ENCODE data around the gene C1orf21. TPM values are rescaled to one million over a fixed set of nuclear protein-coding genes. Genes with fewer than 3 reads are reported as not detected.
"Not testable (repeated sequence)": the region's sequence is repeated elsewhere in the genome, so short reads cannot be mapped to it uniquely, and the experiment has no call there.

Gene C1orf21, protein sequence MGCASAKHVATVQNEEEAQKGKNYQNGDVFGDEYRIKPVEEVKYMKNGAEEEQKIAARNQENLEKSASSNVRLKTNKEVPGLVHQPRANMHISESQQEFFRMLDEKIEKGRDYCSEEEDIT
- 2.8 and 12.7 TPM in 2 replicates for total RNA-seq

DNA sequence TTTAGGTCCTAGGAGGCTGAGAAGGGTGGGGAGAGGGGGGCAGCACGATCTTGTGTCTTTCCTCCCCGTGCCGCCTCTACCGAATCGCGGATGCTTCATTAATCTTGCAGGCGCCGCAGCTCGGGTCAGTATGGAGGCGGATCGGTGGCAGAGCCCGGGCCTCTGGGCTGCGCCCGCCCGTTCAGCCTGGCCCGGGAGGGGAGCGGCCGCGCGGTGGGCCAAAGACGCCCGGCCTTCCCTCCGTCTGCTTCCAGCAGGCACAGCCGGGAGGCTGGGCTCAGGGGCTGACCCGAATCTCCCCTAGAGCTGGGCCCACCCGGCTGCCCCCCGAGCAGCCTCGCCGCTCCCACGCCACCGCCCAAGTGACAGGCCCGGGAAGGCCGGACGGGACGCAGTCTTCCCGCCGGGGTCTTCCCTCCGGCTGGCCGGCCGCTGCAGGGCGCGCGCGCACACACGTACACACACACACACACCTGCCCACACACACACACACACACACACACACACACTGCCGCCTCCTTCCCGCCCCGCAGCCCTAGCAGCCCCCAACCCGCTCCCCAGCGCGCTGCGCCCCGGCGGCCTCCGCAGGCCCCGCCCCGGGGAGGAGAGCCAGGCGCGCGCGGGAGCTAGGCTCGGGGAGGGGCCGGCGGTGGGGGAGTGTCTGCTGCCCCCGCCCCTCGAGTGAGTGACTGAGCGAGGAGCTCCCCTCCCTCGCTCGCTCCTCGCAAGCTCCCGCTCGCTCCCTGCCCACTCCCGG is at the start of gene C1orf21:
Gene C1orf21, plus strand, starts transcription at position 718 of the 757 bp plus-strand sequence. CDS start 90,481 bp downstream, outside the sequence.
- peak; percentile 89 to 91 for DNase-seq (ENCODE audit: low read depth in 2 of 2)

DNA sequence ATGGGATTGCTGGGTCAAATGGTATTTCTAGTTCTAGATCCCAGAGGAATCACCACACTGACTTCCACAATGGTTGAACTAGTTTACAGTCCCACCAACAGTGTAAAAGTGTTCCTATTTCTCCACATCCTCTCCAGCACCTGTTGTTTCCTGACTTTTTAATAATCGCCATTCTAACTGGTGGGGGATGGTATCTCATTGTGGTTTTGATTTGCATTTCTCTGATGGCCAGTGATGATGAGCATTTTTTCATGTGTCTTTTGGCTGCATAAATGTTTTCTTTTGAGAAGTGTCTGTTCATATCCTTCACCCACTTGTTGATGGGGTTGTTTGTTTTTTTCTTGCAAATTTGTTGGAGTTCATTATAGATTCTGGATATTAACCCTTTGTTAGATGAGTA is 49.0 kb upstream of the C1orf21 start:
- not testable (repeated sequence) for DNase-seq (ENCODE audit: low read depth in 2 of 2)

DNA sequence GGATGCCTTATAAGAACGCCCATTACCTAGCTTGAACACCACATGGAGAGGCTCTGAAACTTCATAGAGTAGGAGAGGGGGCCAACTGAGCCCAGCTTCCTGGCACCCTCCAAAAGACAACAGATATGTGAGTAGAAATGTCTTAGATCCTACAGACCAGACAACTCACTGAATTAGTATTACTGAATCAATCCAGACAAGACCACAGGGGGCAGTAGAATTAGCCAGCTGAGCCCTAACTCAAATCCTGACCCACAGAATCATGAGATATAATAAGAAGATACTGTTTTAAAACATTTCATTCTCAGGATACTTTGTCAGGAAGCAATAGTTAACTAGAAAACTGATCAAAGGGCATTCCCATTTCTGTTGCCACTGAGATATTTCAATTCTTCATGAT is 45.8 kb upstream of the C1orf21 start:
- DNase-seq (ENCODE audit: low read depth in 2 of 2), result peak in 1 of 2 donors; percentile 8

DNA sequence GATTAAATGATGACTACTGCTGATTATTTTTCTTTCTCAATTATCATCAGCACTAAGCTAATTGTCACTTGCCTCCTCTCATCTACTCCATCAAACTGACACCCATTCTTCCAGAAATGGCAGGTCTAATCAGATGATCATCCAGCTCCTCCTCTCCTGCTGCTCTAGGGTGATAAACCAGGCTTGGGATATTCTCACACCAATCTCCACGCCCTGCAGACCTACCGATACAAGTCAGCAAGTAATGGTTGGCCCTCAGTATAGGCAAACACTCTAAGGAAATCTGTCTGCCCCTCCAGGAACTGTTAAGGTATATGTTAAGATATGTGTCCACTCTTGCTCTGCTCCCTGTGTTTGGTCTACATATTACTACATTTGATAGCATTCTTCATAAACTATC is 36.3 kb upstream of the C1orf21 start:
- DNase-seq (ENCODE audit: low read depth in 2 of 2), result no peak

DNA sequence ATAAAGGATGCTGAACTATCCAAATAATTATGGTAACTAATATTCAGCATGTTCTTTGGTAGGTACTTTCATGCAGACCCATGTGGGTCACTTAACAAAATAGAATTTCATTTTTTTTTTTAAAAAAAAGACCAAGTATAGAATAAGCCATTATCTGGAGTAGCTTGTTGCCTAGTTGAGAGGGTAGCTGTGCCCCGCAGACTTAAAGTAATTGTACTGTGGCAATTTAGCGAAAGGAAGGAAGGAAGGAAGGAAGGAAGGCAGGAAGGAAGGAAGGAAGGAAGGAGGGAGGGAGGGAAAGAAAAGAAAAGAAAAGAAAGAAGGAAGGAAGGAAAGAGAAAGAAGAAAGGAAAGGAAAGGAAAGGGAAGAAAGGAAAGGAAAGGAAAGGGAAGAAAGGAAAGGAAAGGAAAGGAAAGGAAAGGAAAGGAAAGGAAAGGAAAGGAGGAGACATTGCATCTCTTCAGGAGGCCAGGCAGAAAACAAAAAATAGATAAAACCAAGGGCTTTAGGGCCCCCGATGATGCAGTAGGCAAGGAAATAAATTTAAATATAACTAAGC is 35.3 kb upstream of the C1orf21 start:
- no peak for DNase-seq (ENCODE audit: low read depth in 2 of 2)

DNA sequence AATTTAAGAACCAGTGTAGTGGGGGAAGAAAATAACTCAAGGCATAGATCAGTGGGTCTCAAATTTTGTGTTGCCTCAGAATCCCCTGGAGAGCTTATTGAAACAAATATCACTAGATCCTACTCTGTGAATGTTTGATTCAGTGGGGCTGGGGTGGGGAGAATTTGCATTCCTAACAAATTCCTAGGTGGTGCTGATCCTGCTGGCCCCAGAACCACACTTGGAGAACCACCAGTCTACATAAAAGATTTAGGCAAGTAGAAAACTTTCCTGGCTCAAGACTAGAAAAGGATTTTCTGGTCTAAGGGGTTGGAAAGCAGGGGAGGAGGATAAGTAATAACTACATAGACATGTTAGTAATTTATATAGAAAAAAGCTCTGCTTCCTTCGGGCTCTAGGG is 34.1 kb upstream of the C1orf21 start:
- no peak for DNase-seq (ENCODE audit: low read depth in 2 of 2)

DNA sequence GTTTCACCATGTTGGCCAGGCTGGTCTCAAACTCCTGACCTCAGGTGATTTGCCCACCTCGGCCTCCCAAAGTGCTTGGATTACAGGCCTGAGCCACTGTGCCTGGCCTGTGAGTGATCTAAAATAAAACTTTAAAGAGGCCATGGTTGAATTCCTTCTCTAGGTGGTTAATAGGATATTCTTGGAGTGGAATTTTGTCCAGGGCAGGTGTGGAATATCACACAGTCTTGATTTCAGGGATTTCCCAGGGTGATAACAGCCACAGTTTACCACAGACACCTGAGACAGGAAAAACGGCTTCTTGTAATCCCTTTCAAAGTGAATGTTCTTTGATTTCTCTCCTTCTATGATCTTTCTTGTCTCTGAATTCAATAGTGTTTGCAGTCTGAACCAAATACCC is 32.1 kb upstream of the C1orf21 start:
- DNase-seq (ENCODE audit: low read depth in 2 of 2), result no peak

DNA sequence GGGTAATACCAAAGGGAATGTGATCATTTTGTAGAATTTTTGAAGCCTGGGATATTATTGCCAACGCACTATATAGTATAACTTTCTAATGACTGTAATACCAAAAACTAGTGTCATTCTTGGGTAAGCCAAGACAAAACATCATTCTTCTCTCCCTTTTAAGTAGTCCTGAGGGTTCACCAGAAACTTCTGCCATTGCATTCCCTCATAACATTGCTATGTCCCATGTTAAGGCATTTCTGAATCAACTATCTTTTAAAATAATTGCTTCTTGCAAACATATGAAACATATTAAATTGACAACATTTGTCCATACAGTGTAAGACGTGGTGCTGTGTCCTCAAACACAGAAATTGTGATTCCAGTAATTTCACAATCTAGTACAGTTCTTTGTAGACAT is 29.9 kb upstream of the C1orf21 start:
- DNase-seq (ENCODE audit: low read depth in 2 of 2), result no peak

DNA sequence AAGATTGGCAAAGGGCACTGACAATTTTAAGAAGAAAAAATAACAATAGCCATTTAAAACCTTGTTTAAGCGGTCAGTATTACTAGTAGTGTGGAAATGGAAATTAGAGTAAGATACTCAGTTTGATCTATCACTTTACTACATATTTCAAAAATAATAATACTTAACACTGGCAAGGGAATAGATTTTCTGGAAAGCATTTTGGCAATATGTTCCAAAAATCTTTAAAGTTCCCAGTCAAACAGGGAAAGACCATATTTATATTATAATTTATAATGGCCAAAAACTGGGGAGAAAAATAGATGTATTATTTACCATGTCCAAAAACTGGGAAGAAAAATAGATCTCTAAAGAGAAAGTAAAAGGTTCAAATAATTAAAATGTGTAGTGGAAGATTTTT is 28.6 kb upstream of the C1orf21 start:
- DNase-seq (ENCODE audit: low read depth in 2 of 2), result no peak

DNA sequence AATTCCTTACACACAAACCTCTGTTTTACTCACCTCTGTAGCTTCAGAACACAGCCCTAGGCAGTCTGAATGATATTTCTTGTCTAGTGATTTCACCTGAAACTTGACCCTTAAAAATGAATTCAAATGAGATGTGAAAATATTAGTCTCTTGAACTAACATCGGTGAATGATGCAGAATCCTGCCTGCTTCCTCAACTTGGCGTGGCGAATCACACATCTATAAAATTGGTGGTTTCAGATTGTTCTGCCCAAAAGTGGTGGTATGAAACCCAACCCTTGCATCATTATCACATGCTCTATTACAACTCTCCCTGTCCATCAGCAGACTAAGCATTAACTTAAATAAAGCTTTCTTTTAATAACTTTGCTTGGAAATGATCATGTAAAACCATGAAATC is 26.9 kb upstream of the C1orf21 start:
- no peak for DNase-seq (ENCODE audit: low read depth in 2 of 2)

DNA sequence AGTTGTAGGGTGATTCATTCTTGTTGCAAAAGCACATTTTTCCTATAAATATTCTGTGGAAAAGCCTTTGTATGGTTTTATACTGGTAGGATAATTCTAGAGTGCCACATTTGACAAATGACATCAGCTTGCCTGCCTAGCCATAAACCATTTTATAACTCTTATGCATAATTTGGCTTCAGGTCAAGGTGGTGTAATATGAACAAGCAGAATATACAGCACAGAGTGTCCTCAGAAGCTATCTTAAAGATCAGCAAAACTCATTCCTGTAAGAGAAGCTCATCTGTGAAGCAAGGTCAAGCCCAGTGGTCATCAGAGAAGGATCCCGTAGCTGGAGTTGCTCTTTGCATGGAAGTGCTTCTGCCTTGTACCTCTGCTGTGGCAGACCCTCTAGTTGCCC is 24.0 kb upstream of the C1orf21 start:
- no peak for DNase-seq (ENCODE audit: low read depth in 2 of 2)

DNA sequence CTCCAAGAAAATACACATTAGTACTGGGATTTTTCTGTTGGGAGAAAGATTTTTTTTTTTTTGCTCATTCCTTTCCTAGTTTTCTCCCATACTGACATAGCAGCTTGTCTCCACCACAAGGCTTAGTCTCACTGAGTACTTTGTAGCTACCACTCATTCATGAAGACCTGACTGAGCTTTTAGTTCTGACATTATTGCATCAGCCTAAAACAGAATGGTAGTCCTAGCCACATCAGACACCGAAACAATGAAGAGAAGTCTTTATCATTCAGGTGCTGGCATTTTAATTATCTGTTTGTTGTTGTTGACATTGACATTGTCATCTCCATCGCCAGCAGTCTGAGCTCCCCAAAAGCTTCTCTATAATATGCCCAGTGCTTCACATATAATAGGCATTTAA is 21.1 kb upstream of the C1orf21 start:
- DNase-seq (ENCODE audit: low read depth in 2 of 2), result no peak

DNA sequence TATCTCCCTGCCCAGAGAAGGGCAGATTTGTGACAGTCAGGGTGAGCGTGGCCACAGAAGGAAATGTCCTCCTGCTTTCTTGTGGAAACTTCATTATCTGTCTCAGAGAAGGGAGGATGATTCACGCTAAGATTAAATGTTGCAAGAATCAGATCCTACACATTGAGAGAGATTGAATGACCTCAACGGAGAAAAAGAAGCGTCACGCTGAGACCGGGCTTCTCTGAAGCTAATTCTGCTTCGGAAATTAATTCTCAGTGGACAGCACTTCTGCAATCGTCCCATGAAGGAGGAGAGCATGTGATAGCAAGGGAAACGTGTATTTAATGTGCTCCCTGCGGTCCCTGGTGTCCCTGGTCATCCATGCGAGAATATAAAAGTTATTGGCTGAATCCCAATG is 19.8 kb upstream of the C1orf21 start:
- no peak for DNase-seq (ENCODE audit: low read depth in 2 of 2)

DNA sequence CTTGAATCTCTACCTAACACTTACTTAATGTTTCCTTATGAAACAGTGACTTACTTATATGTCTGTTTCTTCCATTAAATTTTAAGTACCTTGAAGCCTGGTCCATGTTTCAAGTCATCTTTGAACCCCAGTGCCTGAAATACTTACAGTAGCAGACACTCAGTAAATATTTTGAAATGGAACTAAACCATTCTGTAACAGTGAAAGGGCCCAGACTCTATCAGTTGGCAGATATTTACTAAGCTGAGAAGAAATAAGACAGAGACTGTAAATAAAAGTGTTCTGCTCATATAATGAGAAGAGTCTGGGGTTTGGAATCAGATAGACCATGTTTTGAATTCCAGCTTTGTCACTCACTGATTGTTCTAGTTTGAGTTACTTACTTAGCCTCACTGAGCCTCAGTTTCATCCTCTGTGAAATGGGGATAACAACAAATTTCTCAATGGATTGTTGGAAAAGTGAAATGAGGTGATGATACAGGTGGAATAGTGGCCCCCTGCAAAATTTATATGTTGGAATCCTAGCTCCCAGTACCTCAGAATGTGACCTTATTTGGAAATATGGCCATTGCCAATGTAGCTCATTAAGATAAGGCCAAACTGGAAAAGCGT is 19.3 kb upstream of the C1orf21 start:
- no peak for DNase-seq (ENCODE audit: low read depth in 2 of 2)

DNA sequence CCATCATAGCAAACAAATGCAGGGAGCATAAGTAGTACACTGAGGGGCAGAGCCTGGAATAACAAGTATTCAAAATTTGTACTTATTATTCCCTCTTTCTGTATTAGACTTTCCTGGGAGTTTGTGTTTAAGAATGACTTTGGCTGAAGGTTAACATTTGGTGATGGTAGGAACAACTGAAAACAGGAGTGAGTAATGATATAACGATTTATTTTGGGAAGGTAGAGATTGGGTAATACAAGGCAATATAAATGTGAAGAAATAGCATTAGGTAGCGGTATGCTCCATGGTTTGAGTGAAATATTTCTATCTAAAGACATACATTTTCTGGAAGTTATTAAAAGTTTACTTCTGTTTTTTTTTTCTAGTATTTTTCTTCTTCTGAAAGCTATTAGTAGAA is 18.5 kb upstream of the C1orf21 start:
- no peak for DNase-seq (ENCODE audit: low read depth in 2 of 2)

DNA sequence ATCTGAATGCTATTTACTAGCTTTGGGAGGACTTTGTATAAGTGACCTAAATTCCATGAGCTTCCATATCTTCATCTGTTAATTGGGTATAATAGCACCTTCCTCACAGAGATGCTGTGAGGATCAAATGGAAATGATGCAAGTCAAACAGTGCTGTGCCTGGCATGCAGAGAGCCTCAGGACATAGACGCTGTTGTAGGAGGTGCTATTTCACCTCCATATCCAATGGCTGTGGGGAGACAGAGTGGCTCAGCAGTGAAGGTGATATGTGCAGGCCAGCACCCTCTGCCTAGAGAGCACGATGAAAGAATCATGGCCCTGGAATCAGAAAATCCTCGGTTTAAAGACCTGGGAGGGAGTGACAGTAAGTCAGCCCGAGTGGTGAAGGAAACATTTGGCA is 16.0 kb upstream of the C1orf21 start:
- DNase-seq (ENCODE audit: low read depth in 2 of 2), result no peak

DNA sequence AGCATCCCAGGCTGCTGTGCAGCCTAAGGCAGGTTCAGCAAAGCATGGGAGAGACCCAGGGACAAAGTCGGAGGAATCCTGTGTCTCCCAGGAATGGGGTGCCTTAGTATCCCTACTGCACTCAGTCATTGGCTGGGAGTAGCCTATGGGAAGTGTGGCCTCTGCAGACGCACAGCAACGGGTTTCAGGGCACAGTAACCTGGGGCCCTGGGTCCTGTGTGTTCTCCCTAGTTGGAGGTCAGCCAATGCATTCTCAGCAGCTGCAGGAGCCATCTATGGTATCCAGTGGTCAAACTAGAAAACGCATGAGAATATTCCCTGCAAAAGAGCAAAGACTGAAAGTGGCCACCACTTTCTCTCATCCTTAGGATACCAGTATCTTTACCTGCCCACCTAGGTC is 13.7 kb upstream of the C1orf21 start:
- no peak for DNase-seq (ENCODE audit: low read depth in 2 of 2)

DNA sequence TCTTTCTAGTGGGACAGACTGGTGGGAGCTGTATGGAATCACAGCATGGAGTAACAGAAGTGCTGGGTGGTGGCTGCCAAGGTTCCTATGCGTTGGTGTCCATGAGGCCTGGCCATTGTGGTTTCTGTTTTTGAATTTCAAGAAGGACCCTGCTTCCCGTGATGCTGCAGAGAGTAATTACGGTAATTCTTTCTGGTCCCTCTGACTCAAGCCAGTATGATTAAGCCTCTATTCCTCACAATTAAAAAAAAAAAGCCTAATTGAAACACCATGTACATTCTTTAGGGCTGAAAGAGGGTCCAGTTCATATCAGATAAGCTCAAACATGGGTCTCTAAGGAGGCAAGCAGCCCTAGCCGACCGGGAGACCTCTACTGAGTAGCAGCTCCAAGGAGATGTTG is 10.5 kb upstream of the C1orf21 start:
- no peak for DNase-seq (ENCODE audit: low read depth in 2 of 2)

DNA sequence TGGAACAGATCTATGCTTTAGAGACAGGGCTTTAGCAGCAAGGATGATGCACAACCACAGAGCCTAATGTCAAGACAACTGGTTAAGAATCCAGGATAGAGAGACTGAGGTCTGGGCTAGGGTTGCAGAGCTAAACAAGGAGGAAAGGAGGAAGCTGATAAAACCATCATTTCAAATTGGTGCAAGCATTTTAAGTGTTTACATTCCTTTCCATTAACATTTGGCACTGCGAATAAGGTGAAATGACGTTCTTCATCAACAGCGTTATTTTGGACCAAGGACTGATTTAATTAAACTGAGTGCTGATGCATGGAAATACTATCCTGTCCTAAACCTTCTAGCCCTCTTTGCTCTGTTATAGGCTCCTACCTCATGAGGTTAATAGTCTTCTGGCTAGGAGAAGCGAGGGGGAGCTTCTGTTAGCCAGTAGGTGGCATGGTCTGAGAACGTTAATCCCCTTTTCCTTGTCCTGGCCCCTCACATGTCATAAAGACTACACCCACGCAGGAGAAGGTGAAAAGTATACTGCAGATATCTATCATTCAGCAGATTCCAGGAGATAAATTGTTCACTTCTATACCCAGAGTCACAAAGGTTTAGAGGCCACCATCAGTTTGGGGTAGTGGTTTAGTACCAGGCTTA is 7.6 kb upstream of the C1orf21 start:
- peak in 1 of 2 donors; percentile 8 for DNase-seq (ENCODE audit: low read depth in 2 of 2)

DNA sequence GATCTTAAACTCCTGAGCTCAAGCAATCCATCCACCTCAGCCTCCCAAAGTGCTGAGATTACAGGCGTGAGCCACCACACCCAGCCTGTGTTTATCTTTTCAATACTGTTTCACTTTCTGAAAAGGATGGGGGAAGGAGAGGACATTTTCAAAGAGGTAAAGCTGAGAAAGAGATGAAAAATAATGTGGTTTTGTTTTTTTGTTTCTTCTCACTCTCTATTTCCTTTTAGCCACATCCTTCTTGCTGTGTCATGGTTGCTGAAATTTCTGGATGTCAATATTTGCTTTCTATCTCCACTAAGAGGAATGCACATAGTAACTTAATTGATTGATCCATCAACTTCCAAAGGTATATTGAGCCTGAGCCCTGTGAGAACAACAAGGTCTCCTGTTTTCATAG is 6.4 kb upstream of the C1orf21 start:
- no peak for DNase-seq (ENCODE audit: low read depth in 2 of 2)

DNA sequence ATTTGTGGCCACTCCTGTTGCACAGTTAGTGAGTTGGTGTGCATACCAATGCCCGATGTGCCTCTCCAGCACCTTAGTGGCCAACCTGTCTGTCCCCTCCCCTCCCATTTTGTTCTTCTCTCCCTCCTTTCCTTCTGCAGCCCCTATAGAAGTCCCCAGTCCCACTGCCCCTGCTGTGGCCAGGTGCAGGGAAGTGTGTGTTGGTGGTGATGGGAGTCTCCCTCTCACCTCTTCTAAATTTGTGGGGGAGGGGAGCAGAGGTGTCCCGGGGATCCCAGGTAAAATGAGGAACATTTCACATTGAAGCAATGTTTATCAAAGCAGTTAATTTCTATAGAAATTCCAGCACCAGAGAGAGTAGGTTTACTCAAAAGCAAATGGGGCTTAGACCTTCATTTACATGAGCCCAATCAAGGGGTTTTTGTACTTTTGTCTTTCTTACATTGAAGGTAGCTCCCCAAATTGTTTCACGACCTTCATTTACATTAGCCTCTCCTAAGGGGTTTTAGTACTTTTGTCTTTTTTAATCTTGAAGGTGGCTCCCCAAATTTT is 3.0 kb upstream of the C1orf21 start:
- DNase-seq (ENCODE audit: low read depth in 2 of 2), result no peak

DNA sequence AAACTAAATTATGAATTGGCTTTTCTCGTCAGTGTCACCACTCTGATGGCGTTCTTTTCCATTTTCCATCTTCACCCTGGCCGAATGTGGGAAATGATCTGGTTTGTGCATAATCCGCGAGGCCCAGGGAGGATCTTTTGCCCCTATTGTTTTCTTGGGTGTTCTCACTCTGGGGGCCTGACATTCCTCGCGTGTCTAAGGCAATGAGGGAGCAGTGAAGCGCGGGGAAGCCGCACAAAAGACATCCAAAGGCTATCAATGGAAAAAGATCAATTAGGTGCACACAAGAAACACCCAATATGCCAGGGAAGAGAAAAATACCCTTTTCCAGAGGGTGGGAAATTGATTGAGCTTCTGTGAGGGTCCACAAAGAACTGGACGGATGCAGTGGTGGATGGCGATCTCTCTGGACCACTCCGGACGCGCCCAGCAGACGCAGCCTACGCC is 941 bp upstream of the C1orf21 start:
- DNase-seq (ENCODE audit: low read depth in 2 of 2), result no peak
